IPS DF 6.9 (cell line): ENCODE data around the gene FBXW4.
A peak's percentile ranks its signal among the peaks of the same experiment; 100 is the strongest.

ENCODE experiments used
- DNase-seq: peaks from one replicate; pipeline ENCODE4 v3.0.0-alpha.2; 2013; ENCODE audit warnings: low read depth, low spot score
- H3K27ac ChIP-seq: one replicate; pipeline ENCODE4 v1.5.1; 2013; ENCODE audit warnings: low read length, control low read depth
- H3K27me3 ChIP-seq: 2 replicates; pipeline ENCODE4 v1.6.1; 2013; ENCODE audit warnings: mild to moderate bottlenecking, low read length; ENCODE audit not compliant: control insufficient read depth, insufficient read depth
- H3K36me3 ChIP-seq: 2 replicates; pipeline ENCODE4 v1.6.1; 2013; ENCODE audit warnings: low read length; ENCODE audit not compliant: control insufficient read depth, insufficient read depth
- H3K4me1 ChIP-seq: 2 replicates; pipeline ENCODE4 v1.6.1; 2013; ENCODE audit warnings: low read length; ENCODE audit not compliant: control insufficient read depth, insufficient read depth
- H3K4me3 ChIP-seq: 2 replicates; pipeline ENCODE4 v1.5.1; 2013; ENCODE audit warnings: mild to moderate bottlenecking, low read length
- H3K9me3 ChIP-seq: 2 replicates; pipeline ENCODE4 v1.6.1; 2013; ENCODE audit warnings: low read length, inconsistent platforms; ENCODE audit not compliant: control insufficient read depth, insufficient read depth
- WGBS: extraction: QIAGEN DNeasy Blood & Tissue Kit; methylation state at CpG from one replicate; pipeline ENCODE4 v1.1.7; 2013; ENCODE audit warnings: mixed read lengths, missing lambda C conversion rate; ENCODE audit not compliant: insufficient read length, insufficient coverage; 5-methylcytosine and 5-hydroxymethylcytosine counted together

The FBXW4 gene

GRCh38 chr10:101575091-101575490, 119.9 kb downstream of the FBXW4 start:
- no peak for DNase-seq
- H3K27me3 ChIP-seq: peaks cover 2% of the 10 kb centered on the region; the same call in 1 of the 2 replicates
- peaks cover 4% of the 10 kb centered on the region for H3K36me3 ChIP-seq
- no peak overlapping the region for H3K27ac ChIP-seq
- no peaks in the 10 kb centered on the region for H3K9me3 ChIP-seq
- H3K4me3 ChIP-seq: no peak overlapping the region
- peaks cover 5% of the 10 kb centered on the region; the same call in 1 of the 2 replicates for H3K4me1 ChIP-seq
- WGBS: no CpG with 5 or more reads among the region's 3 CpGs

- DNase-seq: no peak
- WGBS: no CpG with 5 or more reads among the region's 25 CpGs
- no peak overlapping the region for H3K4me3 ChIP-seq
Observed at GRCh38 chr10:101573885-101574753, 120.9 kb downstream of the FBXW4 start.

DNA sequence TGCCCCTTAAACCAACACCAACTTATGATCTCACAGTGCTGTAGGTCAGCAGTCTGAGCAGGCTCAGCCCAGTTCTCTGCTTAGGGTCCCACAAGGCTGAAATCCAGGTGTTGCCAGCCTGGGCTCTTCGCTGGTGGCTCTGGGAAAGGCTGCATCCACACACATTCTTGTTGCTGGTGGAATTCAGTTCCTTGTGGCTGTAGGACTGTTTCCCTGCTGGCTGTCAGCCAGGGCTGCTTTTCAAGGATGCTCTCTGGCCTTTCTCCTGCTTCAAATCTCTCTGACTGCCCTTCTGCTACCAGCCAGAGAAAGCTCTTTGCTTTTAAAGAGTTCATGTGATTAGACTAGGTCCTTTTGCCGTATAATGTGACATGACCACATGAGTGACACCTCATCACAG, 122.2 kb downstream of the FBXW4 start:
- Histone ChIP-seq H3K4me3 (no peak overlapping the region), H3K4me1 (peaks cover 5% of the 10 kb centered on the region; the same call in 1 of the 2 replicates), H3K27ac (no peak overlapping the region), H3K9me3 (no peaks in the 10 kb centered on the region), H3K36me3 (no peaks in the 10 kb centered on the region), H3K27me3 (peaks cover 4% of the 10 kb centered on the region; the same call in 1 of the 2 replicates)
- no CpG with 5 or more reads among the region's 2 CpGs for WGBS
- DNase-seq: no peak

More at GRCh38 chr10:101573885-101574753, 120.9 kb downstream of the FBXW4 start:
- H3K4me1 ChIP-seq: peaks cover 5% of the 10 kb centered on the region; the same call in 1 of the 2 replicates
- H3K36me3 ChIP-seq: no peaks in the 10 kb centered on the region; the same call in 1 of the 2 replicates
- H3K27me3 ChIP-seq: peaks cover 2% of the 10 kb centered on the region; the same call in 1 of the 2 replicates
- no peak overlapping the region for H3K27ac ChIP-seq
- H3K9me3 ChIP-seq: no peaks in the 10 kb centered on the region

GRCh38 chr10:101572126-101572525, 122.8 kb downstream of the FBXW4 start:
- Histone ChIP-seq H3K4me3 (no peak overlapping the region), H3K4me1 (peaks cover 5% of the 10 kb centered on the region; the same call in 1 of the 2 replicates), H3K27ac (no peak overlapping the region), H3K27me3 (peaks cover 4% of the 10 kb centered on the region; the same call in 1 of the 2 replicates), H3K36me3 (no peaks in the 10 kb centered on the region), H3K9me3 (no peaks in the 10 kb centered on the region)
- no CpG with 5 or more reads among the region's 7 CpGs for WGBS
- DNase-seq: no peak

DNA sequence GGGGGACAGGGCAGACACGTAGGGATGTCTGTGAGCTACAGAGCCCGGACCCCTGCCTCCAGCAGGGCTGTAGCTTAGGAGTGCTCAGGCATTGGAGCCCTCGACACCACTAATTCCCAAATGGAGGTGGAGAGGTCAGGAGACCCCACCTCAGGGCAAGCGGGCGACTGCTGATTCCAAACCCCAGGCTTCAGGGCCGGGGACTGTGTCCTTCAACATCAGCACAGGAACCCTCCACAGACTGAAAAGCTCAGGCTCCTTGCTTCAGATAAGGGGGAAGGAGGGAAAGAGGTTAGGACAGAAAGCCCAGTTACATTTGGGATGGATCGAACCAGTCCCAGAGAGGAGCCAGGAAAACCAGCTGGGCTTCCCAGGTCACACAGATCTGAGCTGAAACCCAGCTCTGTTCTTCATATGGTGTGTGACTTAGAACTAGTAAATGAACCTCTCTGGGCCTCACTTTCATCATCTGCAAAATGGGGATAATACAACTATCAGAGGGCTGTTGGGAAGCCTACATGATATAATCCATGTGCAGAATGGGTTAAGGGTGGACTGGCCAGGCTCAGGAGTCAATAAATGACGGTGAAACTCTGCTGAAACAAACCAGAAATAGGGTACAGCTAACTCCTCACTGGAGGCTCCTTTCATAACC, 123.6 kb downstream of the FBXW4 start:
- peaks cover 4% of the 10 kb centered on the region; the same call in 1 of the 2 replicates for H3K27me3 ChIP-seq
- no CpG with 5 or more reads among the region's 8 CpGs for WGBS

DNA sequence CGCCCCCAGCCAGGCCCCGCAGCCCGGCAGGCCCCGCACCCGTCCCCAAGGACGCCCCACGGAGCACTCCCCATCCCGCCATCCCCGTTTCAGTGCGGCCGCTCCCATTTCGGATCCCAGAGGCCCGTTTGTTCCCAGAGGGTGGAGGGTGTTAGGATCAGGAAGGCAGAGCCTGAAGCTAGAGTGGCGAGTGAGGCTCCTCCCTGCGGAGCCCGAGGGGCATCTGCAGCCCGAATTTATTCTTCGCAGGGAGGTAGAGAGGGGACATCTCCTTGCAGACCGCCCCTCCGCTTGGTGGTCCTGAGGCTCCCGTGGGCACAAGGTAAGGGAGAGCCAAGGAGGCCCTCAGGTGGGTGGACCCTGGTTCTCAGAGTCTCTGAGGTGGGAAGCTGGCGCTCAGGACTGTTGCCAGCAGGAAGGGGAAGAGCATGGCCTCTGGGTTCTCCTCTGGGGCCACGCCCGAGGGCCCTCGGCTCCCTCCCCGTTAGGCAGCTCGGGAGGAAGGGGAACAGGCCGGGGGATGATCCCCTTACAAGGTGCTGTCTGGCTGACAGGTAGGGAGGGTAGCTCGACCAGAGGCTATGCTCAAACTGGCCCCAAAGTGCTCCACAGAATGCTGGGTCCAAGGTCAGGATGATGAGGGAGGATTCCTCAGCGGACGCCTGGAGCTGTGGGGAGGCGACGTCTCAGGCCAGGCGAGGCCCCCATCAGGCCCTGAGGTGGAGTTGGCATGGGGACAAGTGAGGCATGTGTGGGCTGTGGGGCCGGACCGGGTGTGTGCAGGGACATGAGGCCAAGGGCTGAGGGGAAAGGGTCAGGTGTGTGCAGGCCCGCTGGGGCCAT, 124.3 kb downstream of the FBXW4 start:
- H3K9me3 ChIP-seq: no peaks in the 10 kb centered on the region
- H3K4me1 ChIP-seq: peaks cover 10% of the 10 kb centered on the region; the same call in 1 of the 2 replicates
- peak overlapping the region; percentile 37; the same call in 1 of the 2 replicates for H3K4me3 ChIP-seq
- no peak for DNase-seq
- H3K27ac ChIP-seq: no peak overlapping the region
- WGBS: no CpG with 5 or more reads among the region's 37 CpGs
- H3K36me3 ChIP-seq: no peaks in the 10 kb centered on the region
- peaks cover 4% of the 10 kb centered on the region; the same call in 1 of the 2 replicates for H3K27me3 ChIP-seq

More for the DNA sequence above, 123.6 kb downstream of the FBXW4 start:
- H3K4me1 ChIP-seq: peaks cover 8% of the 10 kb centered on the region; the same call in 1 of the 2 replicates
- H3K9me3 ChIP-seq: no peaks in the 10 kb centered on the region
- H3K4me3 ChIP-seq: no peak overlapping the region
- DNase-seq: no peak
- H3K27ac ChIP-seq: no peak overlapping the region
- no peaks in the 10 kb centered on the region for H3K36me3 ChIP-seq

DNA sequence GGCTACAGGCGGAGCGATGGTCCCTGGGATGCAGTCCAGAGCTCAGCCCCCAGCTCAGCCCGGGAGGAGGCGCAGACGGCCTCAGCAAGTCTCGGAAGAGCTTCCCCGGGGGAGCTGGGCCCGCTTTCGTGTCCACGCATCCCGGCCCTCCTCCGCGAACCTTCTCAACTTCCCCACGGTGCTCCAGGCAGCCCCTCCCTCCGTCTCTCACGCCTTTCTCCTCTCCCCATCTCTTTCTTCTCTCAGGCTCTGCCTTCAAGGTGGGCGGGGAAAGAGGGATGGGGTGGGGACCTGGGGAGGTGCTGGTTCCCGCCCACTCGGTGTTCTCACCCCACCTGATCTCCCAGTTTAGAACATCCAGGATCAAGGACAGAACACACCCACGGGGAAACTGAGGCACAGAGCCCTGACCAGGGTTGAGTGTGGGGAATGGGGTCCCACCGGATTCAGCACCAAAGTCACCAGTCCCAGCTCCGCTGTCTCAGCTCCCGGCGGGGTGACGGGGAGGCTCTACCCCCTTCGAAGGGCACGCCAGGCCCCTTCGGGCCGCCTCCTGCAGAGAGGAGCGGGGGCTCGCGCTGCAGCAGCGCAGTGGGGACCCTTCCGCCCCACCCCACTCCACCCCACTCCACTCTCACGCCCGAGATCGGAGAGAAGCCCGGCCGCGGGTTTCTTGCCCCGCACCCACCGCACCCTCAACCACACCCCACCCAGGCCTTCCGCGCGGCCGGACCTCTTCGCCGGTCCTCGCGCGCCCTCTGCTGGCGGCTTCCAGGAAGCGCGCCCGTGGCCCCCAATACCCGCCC, 125.1 kb downstream of the FBXW4 start:
- Histone ChIP-seq H3K27me3 (peaks cover 4% of the 10 kb centered on the region; the same call in 1 of the 2 replicates), H3K36me3 (no peaks in the 10 kb centered on the region), H3K9me3 (no peaks in the 10 kb centered on the region), H3K4me1 (peaks cover 10% of the 10 kb centered on the region; the same call in 1 of the 2 replicates), H3K27ac (no peak overlapping the region), H3K4me3 (peak overlapping the region; percentile 37; the same call in 1 of the 2 replicates)
- DNase-seq: no peak
- no CpG with 5 or more reads among the region's 56 CpGs for WGBS

- no CpG with 5 or more reads among the region's 11 CpGs for WGBS
- no peaks in the 10 kb centered on the region for H3K9me3 ChIP-seq
- H3K27ac ChIP-seq: no peak overlapping the region
- H3K4me1 ChIP-seq: peaks cover 6% of the 10 kb centered on the region; the same call in 1 of the 2 replicates
- no peaks in the 10 kb centered on the region for H3K36me3 ChIP-seq
- H3K27me3 ChIP-seq: peaks cover 4% of the 10 kb centered on the region; the same call in 1 of the 2 replicates
- peak overlapping the region; percentile 37; the same call in 1 of the 2 replicates for H3K4me3 ChIP-seq
- DNase-seq: no peak
Observed at GRCh38 chr10:101569323-101569621, 125.7 kb downstream of the FBXW4 start.

DNA sequence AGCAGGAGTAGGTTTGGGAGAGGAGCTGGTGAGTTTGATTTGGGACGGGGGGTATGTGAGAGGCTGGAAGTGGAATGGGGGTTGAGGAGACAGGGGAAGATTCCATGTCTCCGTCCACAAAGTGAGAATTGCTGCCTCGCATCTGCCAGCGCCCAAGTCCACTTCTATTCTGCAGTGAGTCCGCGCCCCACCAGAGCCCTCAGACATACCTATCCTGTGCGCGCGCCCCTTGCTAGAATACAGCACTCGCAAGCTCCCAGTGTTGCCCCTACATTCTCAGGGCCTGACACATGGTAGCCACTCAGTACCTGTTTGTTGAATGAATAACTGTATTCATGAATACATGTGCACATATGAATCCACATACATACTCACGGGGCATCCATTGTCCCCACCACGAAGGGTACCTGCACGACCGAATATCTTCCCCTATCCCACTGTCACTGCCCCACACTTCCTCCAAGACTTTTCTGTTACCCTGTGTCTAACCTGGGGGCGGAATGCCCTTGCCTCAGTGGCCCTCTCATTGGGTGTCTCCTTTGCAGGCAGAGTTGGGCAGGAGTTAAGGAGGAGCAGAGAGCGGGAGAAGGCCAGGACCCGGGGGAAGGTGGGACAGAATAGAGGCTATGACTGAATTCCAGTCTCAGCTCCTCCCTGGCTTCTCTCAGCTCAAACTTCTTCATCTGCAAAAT, 126.8 kb downstream of the FBXW4 start:
- Histone ChIP-seq H3K4me3 (no peak overlapping the region), H3K36me3 (no peaks in the 10 kb centered on the region), H3K4me1 (peaks cover 6% of the 10 kb centered on the region; the same call in 1 of the 2 replicates), H3K27ac (no peak overlapping the region), H3K9me3 (no peaks in the 10 kb centered on the region), H3K27me3 (peaks cover 4% of the 10 kb centered on the region; the same call in 1 of the 2 replicates)
- DNase-seq: no peak
- 100% methylated on average over 1 of the region's 17 CpGs for WGBS
